ENCODE measurements around the gene MPDZ.

Gene MPDZ

DNA sequence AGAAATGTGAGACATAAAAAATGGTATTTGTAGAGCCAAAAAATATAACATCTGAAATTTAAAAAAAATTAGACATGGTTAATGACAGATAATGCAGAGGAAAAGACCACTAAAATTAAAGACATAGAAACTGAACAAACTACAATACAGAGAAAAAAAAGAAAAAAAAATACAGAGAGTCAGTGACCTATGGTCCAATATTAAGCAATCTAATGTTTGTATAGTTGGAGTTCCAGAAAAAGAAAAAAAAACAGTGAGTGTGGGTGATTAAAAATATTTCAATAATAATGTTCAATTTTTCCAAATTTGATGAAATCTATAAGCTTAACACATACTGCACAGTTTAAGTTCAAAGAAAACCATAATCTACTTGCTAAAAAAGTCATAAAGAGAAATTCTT lies 207.6 kb downstream of the MPDZ start:
- Histone ChIP-seq H3K27ac (no peak overlapping the region), H3K4me3 (ENCODE audit: low read depth, low read length) (no peak overlapping the region), H3K9me3 (ENCODE audit: severe bottlenecking) (no peaks in the 10 kb centered on the region), H3K27me3 (ENCODE audit: insufficient read depth, low read depth, severe bottlenecking) (no peaks in the 10 kb centered on the region), H3K36me3 (no peaks in the 10 kb centered on the region)
- DNase-seq, result no peak
- TF ChIP-seq, protein P1, sequence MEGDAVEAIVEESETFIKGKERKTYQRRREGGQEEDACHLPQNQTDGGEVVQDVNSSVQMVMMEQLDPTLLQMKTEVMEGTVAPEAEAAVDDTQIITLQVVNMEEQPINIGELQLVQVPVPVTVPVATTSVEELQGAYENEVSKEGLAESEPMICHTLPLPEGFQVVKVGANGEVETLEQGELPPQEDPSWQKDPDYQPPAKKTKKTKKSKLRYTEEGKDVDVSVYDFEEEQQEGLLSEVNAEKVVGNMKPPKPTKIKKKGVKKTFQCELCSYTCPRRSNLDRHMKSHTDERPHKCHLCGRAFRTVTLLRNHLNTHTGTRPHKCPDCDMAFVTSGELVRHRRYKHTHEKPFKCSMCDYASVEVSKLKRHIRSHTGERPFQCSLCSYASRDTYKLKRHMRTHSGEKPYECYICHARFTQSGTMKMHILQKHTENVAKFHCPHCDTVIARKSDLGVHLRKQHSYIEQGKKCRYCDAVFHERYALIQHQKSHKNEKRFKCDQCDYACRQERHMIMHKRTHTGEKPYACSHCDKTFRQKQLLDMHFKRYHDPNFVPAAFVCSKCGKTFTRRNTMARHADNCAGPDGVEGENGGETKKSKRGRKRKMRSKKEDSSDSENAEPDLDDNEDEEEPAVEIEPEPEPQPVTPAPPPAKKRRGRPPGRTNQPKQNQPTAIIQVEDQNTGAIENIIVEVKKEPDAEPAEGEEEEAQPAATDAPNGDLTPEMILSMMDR (IDR thresholded peaks at IDR 0.05; ENCODE audit: low read depth, low read length), result no peak

DNA sequence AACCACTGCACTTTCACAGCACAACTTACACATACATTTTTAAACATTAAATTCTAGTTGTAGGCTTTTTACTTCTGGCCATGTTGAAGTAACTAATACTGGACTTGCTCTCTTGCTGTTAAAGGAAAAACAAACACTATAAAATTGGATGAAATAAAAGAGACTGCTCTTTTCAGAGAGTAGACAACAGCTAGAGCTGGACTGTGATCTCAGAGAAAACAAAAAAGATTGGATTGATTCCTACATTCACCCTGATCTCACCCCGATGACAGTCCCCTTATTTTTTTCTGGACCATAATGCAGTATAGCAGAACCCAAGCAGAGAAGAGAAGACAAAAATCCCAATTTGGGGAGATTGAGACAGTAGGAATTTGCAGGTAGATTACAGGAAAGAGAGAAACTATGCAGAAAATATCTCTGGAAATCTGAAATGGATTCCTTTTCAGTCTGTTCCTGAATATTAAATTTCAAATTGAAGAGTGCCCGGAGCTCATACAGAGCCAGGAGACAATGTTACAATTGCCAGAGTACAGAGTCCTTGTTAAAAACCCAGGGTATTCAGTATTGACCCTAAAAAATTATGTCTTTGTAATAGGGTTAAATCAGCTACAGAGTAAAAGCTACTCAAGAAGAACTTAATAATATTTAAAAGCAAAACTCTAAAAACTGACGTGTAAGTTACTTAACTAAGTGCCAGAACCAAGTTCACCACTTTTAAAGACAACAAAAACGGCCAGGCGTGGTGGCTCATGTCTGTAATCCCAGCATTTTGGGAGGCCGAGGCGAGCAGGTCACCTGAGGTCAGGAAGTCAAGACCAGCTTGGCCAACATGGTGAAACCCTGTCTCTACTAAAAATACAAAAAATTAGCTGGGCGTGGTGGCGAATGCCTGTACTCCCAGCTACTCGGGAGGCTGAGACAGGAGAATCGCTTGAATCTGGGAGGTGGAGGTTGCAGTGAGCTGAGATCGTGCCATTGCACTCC lies 208.6 kb downstream of the MPDZ start:
- H3K36me3 ChIP-seq, result no peaks in the 10 kb centered on the region
- DNase-seq, result no peak

DNA sequence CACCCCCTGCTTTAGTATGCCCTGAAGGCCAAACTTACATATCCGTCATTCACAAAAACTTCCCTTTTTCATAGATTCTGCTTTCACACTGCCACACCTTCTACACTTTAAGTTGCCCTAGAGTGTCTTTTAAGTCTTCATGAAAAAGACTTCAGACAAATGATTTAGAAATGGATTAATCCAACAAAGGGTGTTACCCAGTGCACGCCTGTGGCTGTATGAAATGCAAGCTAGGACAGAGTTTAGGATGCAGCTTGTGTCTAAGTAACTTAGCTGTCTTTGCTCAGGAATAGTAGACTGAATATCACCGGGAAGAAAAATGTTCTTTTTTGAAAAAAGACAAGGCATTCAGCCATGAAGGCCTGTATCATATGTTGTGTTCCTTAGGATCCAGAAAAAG lies 210.0 kb downstream of the MPDZ start:
- Histone ChIP-seq H3K9me3 (ENCODE audit: severe bottlenecking) (no peaks in the 10 kb centered on the region), H3K27me3 (ENCODE audit: insufficient read depth, low read depth, severe bottlenecking) (no peaks in the 10 kb centered on the region), H3K36me3 (no peaks in the 10 kb centered on the region), H3K27ac (no peak overlapping the region), H3K4me3 (ENCODE audit: low read depth, low read length) (no peak overlapping the region)
- TF ChIP-seq, protein P1 (IDR thresholded peaks at IDR 0.05; ENCODE audit: low read depth, low read length), result no peak
- no peak for DNase-seq

More for the DNA sequence above, 208.6 kb downstream of the MPDZ start:
- Histone ChIP-seq H3K27me3 (ENCODE audit: insufficient read depth, low read depth, severe bottlenecking) (no peaks in the 10 kb centered on the region), H3K4me3 (ENCODE audit: low read depth, low read length) (no peak overlapping the region), H3K27ac (no peak overlapping the region), H3K9me3 (ENCODE audit: severe bottlenecking) (no peaks in the 10 kb centered on the region)
- TF ChIP-seq, protein P1 (IDR thresholded peaks at IDR 0.05; ENCODE audit: low read depth, low read length), result no peak

DNA sequence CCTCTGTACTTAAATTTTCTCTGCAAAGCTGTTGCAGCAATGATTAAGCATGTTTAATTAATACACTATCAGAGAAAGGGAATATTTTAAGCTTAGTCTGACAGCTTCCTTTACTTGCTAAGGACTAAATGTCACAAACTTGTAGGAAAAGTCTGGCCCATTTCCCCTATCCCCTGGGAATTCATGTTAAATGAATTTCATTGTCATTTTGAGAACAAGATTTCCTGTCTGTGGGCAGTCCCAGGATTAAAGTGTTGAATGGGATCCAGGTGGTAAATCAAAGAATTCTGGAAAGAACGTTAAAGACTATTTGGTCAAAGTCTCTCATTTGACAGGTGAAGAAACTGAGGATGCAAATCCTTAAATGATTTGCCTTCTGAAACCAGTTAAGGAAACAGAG lies 214.8 kb downstream of the MPDZ start:
- H3K4me3 ChIP-seq (ENCODE audit: low read depth, low read length), result no peak overlapping the region
- no peaks in the 10 kb centered on the region for H3K27me3 ChIP-seq (ENCODE audit: insufficient read depth, low read depth, severe bottlenecking)
- H3K9me3 ChIP-seq (ENCODE audit: severe bottlenecking), result no peaks in the 10 kb centered on the region
- H3K27ac ChIP-seq, result no peak overlapping the region
- no peaks in the 10 kb centered on the region for H3K36me3 ChIP-seq
- TF ChIP-seq, protein P1 (IDR thresholded peaks at IDR 0.05; ENCODE audit: low read depth, low read length), result no peak
- no peak for DNase-seq

DNA sequence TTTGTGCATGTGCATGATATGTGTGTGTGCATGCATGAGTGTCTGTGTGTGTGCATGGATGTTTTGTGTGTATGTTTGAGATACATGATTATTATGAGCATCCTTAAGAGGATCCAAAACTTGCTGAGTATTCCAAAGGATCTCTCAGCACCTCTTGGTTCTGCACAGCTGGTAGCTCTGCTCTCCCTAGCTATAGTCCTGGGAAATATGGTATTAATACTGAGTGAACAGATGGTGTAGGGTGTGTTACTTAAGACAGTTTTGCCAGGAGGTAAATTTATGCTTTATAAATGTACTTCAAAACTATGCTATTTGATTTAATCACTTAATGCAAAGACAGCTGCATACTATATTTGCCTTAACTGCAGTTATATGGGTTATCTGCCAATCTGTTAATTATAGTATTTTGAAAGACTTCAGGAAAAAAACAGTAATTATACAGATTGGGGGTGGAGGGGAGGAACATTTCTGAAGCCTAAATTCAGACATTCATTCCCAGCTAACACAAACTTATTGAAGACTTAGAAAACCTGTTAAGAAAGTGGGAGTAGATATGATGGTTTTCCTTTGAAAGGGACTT lies 215.5 kb downstream of the MPDZ start:
- Histone ChIP-seq H3K36me3 (no peaks in the 10 kb centered on the region), H3K4me3 (ENCODE audit: low read depth, low read length) (no peak overlapping the region), H3K27ac (no peak overlapping the region), H3K27me3 (ENCODE audit: insufficient read depth, low read depth, severe bottlenecking) (no peaks in the 10 kb centered on the region), H3K9me3 (ENCODE audit: severe bottlenecking) (no peaks in the 10 kb centered on the region)
- TF ChIP-seq, protein P1 (IDR thresholded peaks at IDR 0.05; ENCODE audit: low read depth, low read length), result no peak
- no peak for DNase-seq

Measured in WERI-Rb-1 (cell line).